HepG2 (cell line): Measurements from ENCODE around the gene GPR17. TPM values are rescaled to one million over a fixed set of nuclear protein-coding genes. Genes with fewer than 3 reads are reported as not detected.

ENCODE experiments used
- KAT7 ChIP-seq: IDR thresholded peaks from 2 replicates; pipeline ENCODE4 v1.6.1; 2018; ENCODE audit warnings: borderline replicate concordance, missing compliant biosample characterization
- ZFP36L1 ChIP-seq: sonication (generic); formaldehyde crosslinking; IDR thresholded peaks from 2 replicates; pipeline ENCODE4 v1.8.0; 2022; ENCODE audit warnings: mild to moderate bottlenecking, missing genetic modification reagents, moderate library complexity
- ZNF30 ChIP-seq: sonication (generic); formaldehyde crosslinking; IDR thresholded peaks from 2 replicates; pipeline ENCODE4 v1.5.0; 2020; ENCODE audit warnings: mild to moderate bottlenecking, missing genetic modification reagents
- ZNF501 ChIP-seq: sonication (generic); formaldehyde crosslinking; IDR thresholded peaks from 2 replicates; pipeline ENCODE4 v1.5.1; 2020; ENCODE audit warnings: mild to moderate bottlenecking, moderate library complexity, missing genetic modification reagents
- ZNF557 ChIP-seq: sonication (generic); formaldehyde crosslinking; IDR thresholded peaks from 2 replicates; pipeline ENCODE4 v1.4.0; 2020; ENCODE audit warnings: missing genetic modification reagents
- ZNF570 ChIP-seq: sonication (generic); formaldehyde crosslinking; IDR thresholded peaks from 2 replicates; pipeline ENCODE4 v1.4.0; 2020; ENCODE audit warnings: mild to moderate bottlenecking, missing genetic modification reagents, borderline replicate concordance
- polyA plus RNA-seq, 8 experiments: library from polyadenylated mRNA; depleted of rRNA in 3 of 8; stranded (reverse) in 7 of 8; unstranded in 1 of 8; fragments of >200 nt; fragmentation: Illumina TruSeq in 4 of 8; extraction: Trizol in 4 of 8; gene quantifications; 2 replicates each; pipeline versions ENCODE4 v1.2.1 to v1.2.3, GENCODE V29; 2011 to 2016; ENCODE audit warnings: low read depth in 4 of 8, missing spikeins in 1 of 8, mixed read lengths in 1 of 8; ENCODE audit not compliant: insufficient read depth in 1 of 8
- total RNA-seq, 5 experiments: library from RNA; depleted of rRNA; stranded (reverse); fragments of >200 nt; fragmentation: Illumina TruSeq; extraction: Trizol; gene quantifications; 2 replicates each; pipeline ENCODE4 v1.2.3, GENCODE V29; 2016; ENCODE audit warnings: low read depth in 1 of 5
- TF ChIP-seq, protein P1 (sequence below): sonication (generic); formaldehyde crosslinking; IDR thresholded peaks from 2 replicates; pipeline ENCODE4 v1.5.0; 2020; ENCODE audit warnings: mild to moderate bottlenecking, missing genetic modification reagents, borderline replicate concordance
- TF ChIP-seq, protein P2 (sequence below): sonication (generic); formaldehyde crosslinking; IDR thresholded peaks from 2 replicates; pipeline ENCODE4 v1.9.0; 2022; ENCODE audit warnings: missing genetic modification reagents, mild to moderate bottlenecking, borderline replicate concordance
- TF ChIP-seq, protein P3 (sequence below): sonication (generic); formaldehyde crosslinking; IDR thresholded peaks from 2 replicates; pipeline ENCODE4 v1.4.0; 2020; ENCODE audit warnings: missing genetic modification reagents, borderline replicate concordance
- TF ChIP-seq, protein P4 (sequence below): sonication (generic); formaldehyde crosslinking; IDR thresholded peaks from 2 replicates; pipeline ENCODE4 v1.8.1; 2022; ENCODE audit warnings: low read depth, mild to moderate bottlenecking, missing genetic modification reagents

Gene GPR17
- total and polyA plus RNA-seq, 2 of the 13 experiments (the other 11 are each of a cell fraction or from before 2014, with no cell fraction given): not detected

DNA sequence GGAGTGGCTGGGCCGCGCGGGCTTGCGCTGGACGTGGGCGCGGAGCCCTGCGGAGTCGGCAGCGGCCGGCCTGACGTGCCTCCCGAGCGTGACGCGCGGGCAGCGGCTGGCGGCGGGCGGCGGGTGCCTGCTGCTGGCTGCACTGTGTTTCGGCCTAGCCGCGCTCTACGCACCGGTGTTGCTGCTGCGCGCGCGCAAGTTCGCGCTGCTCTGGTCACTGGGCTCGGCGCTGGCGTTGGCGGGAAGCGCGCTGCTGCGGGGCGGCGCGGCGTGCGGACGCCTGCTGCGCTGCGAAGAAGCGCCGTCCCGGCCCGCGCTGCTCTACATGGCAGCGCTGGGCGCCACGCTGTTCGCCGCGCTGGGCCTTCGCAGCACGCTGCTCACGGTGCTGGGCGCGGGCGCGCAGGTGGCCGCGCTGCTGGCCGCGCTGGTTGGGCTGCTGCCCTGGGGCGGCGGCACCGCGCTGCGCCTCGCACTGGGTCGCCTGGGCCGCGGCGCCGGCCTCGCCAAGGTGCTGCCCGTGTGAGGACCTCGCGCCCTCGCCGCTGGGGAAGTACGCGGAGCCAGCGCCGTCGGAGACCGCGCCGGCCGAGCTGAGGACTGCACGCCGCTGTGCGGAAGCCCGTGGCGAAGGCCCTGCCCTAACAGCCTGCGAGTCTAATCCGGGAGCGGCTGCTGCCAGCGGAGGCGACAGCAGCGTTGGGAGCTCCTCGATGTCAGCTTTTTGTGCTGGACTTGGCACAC lies 55.9 kb downstream of the GPR17 start (continued):
- TF ChIP-seq, protein P1, sequence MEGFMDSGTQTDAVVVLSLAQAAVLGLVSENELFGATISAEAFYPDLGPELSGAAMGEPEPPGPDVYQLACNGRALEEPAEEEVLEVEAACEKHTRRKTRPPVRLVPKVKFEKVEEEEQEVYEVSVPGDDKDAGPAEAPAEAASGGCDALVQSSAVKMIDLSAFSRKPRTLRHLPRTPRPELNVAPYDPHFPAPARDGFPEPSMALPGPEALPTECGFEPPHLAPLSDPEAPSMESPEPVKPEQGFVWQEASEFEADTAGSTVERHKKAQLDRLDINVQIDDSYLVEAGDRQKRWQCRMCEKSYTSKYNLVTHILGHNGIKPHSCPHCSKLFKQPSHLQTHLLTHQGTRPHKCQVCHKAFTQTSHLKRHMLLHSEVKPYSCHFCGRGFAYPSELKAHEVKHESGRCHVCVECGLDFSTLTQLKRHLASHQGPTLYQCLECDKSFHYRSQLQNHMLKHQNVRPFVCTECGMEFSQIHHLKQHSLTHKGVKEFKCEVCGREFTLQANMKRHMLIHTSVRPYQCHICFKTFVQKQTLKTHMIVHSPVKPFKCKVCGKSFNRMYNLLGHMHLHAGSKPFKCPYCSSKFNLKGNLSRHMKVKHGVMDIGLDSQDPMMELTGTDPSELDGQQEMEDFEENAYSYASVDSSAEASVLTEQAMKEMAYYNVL (CRISPR knock-in tag): no peak
- no peak for TF ChIP-seq ZNF30 (CRISPR knock-in tag)
- peak; percentile 51; the same call in 1 of the 2 replicates for TF ChIP-seq ZNF501
- TF ChIP-seq, protein P2, sequence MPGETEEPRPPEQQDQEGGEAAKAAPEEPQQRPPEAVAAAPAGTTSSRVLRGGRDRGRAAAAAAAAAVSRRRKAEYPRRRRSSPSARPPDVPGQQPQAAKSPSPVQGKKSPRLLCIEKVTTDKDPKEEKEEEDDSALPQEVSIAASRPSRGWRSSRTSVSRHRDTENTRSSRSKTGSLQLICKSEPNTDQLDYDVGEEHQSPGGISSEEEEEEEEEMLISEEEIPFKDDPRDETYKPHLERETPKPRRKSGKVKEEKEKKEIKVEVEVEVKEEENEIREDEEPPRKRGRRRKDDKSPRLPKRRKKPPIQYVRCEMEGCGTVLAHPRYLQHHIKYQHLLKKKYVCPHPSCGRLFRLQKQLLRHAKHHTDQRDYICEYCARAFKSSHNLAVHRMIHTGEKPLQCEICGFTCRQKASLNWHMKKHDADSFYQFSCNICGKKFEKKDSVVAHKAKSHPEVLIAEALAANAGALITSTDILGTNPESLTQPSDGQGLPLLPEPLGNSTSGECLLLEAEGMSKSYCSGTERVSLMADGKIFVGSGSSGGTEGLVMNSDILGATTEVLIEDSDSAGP (CRISPR knock-in tag): peak; percentile 59; the same call in 1 of the 2 replicates
- TF ChIP-seq ZNF557 (CRISPR knock-in tag): 0 out of 2 replicates have a peak, but pooled peaks have one; percentile 12
- TF ChIP-seq, protein P3, sequence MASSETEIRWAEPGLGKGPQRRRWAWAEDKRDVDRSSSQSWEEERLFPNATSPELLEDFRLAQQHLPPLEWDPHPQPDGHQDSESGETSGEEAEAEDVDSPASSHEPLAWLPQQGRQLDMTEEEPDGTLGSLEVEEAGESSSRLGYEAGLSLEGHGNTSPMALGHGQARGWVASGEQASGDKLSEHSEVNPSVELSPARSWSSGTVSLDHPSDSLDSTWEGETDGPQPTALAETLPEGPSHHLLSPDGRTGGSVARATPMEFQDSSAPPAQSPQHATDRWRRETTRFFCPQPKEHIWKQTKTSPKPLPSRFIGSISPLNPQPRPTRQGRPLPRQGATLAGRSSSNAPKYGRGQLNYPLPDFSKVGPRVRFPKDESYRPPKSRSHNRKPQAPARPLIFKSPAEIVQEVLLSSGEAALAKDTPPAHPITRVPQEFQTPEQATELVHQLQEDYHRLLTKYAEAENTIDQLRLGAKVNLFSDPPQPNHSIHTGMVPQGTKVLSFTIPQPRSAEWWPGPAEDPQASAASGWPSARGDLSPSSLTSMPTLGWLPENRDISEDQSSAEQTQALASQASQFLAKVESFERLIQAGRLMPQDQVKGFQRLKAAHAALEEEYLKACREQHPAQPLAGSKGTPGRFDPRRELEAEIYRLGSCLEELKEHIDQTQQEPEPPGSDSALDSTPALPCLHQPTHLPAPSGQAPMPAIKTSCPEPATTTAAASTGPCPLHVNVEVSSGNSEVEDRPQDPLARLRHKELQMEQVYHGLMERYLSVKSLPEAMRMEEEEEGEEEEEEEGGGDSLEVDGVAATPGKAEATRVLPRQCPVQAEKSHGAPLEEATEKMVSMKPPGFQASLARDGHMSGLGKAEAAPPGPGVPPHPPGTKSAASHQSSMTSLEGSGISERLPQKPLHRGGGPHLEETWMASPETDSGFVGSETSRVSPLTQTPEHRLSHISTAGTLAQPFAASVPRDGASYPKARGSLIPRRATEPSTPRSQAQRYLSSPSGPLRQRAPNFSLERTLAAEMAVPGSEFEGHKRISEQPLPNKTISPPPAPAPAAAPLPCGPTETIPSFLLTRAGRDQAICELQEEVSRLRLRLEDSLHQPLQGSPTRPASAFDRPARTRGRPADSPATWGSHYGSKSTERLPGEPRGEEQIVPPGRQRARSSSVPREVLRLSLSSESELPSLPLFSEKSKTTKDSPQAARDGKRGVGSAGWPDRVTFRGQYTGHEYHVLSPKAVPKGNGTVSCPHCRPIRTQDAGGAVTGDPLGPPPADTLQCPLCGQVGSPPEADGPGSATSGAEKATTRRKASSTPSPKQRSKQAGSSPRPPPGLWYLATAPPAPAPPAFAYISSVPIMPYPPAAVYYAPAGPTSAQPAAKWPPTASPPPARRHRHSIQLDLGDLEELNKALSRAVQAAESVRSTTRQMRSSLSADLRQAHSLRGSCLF: peak; percentile 71; the same call in 1 of the 2 replicates
- TF ChIP-seq ZNF570: peak; percentile 4; the same call in 1 of the 2 replicates
- TF ChIP-seq KAT7 (CRISPR knock-in tag): peak; percentile 41; the same call in 1 of the 2 replicates
- peak; percentile 9 for TF ChIP-seq ZFP36L1 (CRISPR knock-in tag)
- TF ChIP-seq, protein P4, sequence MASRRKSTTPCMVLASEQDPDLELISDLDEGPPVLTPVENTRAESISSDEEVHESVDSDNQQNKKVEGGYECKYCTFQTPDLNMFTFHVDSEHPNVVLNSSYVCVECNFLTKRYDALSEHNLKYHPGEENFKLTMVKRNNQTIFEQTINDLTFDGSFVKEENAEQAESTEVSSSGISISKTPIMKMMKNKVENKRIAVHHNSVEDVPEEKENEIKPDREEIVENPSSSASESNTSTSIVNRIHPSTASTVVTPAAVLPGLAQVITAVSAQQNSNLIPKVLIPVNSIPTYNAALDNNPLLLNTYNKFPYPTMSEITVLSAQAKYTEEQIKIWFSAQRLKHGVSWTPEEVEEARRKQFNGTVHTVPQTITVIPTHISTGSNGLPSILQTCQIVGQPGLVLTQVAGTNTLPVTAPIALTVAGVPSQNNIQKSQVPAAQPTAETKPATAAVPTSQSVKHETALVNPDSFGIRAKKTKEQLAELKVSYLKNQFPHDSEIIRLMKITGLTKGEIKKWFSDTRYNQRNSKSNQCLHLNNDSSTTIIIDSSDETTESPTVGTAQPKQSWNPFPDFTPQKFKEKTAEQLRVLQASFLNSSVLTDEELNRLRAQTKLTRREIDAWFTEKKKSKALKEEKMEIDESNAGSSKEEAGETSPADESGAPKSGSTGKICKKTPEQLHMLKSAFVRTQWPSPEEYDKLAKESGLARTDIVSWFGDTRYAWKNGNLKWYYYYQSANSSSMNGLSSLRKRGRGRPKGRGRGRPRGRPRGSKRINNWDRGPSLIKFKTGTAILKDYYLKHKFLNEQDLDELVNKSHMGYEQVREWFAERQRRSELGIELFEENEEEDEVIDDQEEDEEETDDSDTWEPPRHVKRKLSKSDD (CRISPR knock-in tag): no peak
